GM10248 (cell line): ENCODE data around the gene ZNF469.
"Not testable (repeated sequence)": the region's sequence is repeated elsewhere in the genome, so short reads cannot be mapped to it uniquely, and the experiment has no call there.

Experiments
- CTCF ChIA-PET: fragments of 300-600 bp; sonication (Branson Sonifier 250); formaldehyde crosslinking; extraction: SDS; loops from one replicate; lab custom pipeline; 2021; ENCODE audit warnings: antibody characterized with exemption; lab: Yijun Ruan, JAX
- POLR2A ChIA-PET: fragments of 350-650 bp; sonication (Branson Sonifier 250); formaldehyde crosslinking; extraction: SDS; loops from one replicate; lab custom pipeline; 2020; ENCODE audit warnings: antibody characterized with exemption; lab: Yijun Ruan, JAX
- DNase-seq: peaks from one replicate; pipeline ENCODE4 v3.0.0; 2012; ENCODE audit errors: extremely low spot score
- CTCF ChIP-seq: IDR thresholded peaks from 2 replicates; pipeline ENCODE4 v1.5.1; 2012; ENCODE audit warnings: mild to moderate bottlenecking, low read depth; ENCODE audit errors: extremely low read depth, missing control alignments, control extremely low read depth

ZNF469 gene

DNA sequence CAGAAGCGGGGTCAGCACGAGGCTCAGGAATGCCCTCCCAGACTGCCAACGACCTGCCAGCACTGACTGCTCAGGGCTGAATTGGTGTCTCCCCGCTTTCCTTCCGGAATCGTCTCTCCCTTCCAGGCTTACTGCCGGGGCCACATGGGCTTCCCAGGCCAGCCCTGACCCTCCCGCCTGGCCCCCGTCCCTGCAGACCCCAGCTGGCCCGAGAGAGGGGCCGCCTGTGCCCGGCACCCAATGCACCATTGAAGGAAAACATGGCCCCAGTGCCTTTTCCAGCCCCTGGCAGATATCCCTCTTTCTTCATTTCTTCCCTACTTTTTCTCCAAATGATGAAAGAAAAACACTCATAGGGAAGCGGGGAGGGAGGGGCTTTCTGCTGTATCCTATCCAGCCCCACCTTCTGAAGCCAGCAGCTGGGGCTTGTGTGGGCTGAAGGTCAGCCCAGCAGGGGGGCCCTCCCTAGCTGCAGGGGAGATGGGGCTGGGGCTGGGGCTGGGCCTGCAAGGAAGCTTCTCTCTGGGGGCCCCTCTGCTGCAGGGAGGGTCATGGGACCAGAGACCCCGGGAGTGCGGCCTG is 25.9 kb downstream of the ZNF469 start:
- no peak for TF ChIP-seq CTCF
- ChIA-PET POLR2A (no interaction called here), CTCF (no interaction called here)
- DNase-seq: no peak

DNA sequence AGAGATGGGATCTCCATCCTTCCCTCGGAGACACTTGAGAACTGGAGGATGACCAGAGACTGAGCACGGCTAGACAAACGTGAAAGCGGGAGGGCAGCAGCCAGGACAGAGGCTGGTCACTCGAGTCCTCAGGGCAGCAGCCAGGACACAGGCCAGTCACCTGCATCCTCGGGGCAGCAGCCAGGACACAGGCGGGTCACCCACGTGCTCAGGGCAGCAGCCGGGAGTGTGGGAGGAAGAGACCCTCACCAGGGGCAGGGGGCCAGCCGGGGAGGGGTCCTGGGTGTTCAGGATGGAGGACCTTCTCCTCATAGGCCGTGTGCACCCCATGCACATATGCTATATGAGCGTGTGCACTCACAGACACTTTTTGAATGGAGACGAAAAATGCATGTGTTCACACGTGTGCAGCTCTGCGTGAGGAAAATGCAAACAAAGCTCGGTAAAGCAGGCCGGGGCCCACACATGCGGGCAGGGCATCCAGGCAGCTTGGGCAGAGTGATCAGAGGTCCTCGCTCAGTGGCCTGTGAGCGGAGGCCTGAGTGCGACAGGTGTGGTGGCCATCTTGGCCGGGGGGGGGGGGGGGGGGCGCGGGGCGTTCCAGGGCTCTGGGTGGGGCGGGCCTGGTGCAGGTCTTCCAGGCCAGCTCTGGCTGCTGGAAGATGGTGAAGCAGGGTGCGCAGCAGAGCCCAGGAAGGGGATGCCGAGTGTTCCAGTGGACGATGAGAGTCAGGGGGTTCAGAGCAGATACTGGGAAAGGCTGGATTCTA is 26.7 kb downstream of the ZNF469 start:
- DNase-seq: no peak
- POLR2A ChIA-PET: no interaction called here
- CTCF ChIA-PET: no interaction called here
- TF ChIP-seq CTCF: no peak

GRCh38 chr16:88410297-88410968 is 27.7 kb downstream of the ZNF469 start:
- DNase-seq, CTCF ChIA-PET, POLR2A ChIA-PET: not testable (repeated sequence)

DNA sequence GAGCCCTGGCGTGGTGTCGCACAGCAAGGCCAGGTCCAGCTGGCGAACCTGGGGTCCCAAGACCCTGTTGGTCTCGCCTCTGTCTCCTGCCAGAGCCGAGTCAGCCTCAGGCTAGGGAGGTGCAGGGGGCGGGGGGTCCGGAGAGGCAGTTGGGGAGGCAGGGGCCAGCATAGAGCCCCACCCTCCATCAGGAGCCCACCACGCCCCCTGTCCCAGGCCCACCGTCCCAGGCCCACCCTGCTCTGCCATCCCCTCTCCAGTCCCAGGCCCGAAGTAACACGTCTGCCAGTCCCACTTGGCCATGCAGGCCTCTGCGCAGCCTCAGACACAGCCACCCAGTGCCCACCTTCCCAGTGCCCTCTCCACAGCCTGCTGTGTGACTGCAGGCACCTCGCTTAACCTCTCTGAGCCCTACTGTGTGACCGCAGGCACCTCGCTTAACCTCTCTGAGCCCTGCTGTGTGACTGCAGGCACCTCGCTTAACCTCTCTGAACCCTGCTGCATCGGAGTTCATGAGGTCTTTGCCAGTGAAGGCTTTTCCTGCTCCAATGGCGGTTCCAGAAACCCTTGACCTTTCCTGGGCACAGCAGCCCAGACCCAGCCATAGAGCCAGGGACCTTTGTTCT is 29.3 kb downstream of the ZNF469 start:
- TF ChIP-seq CTCF: no peak
- ChIA-PET CTCF (no interaction called here), POLR2A (no interaction called here)
- no peak for DNase-seq

DNA sequence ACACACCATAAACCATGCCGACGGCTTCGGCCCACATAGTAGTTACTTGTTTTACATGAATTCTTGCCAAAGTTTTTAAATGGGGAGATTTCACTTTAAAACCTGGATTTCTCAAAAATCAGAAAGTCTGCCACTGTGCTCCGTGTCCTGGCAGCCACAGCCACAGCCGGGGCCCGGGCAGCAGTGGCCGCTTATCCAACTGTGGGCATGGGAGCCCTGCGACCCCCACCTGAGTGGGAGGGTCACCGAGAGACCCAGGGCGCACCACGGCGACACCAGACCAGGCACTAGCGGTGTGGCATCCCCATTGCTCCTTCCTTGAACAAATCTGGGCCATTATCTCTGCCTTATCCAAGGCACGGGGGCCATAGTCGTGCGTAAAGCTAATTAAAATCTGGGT is 30.0 kb downstream of the ZNF469 start:
- POLR2A ChIA-PET: no interaction called here
- DNase-seq: no peak
- no peak for TF ChIP-seq CTCF
- CTCF ChIA-PET: no interaction called here

GRCh38 chr16:88413231-88413630 is 30.5 kb downstream of the ZNF469 start:
- POLR2A ChIA-PET: no interaction called here
- no peak for TF ChIP-seq CTCF
- CTCF ChIA-PET: no interaction called here
- DNase-seq: no peak
